GM13976 (cell line): ENCODE data around the gene AHCTF1.

ENCODE experiments used
- DNase-seq: peaks from one replicate; pipeline ENCODE4 v3.0.0; 2012; ENCODE audit warnings: low spot score
- in situ Hi-C: fragments of 300-500 bp; cut with MboI; formaldehyde crosslinking; loops from one replicate; pipeline ENCODE4 v1.12.0; 2022; ENCODE audit warnings: low sequenced_read_pairs, mixed read lengths, inconsistent platforms; ENCODE audit not compliant: unreplicated experiment
- TF ChIP-seq, protein P1 (sequence below): IDR thresholded peaks from 2 replicates; pipeline ENCODE4 v1.5.1; 2012; ENCODE audit warnings: borderline replicate concordance, mild to moderate bottlenecking; ENCODE audit not compliant: insufficient read depth; ENCODE audit errors: extremely low read depth, missing control alignments, control extremely low read depth

AHCTF1 gene

GRCh38 chr1:246947255-246947654, 15.5 kb upstream of the AHCTF1 start:
- in situ Hi-C loops = no loop called here
- DNase-seq = no peak
- TF ChIP-seq, protein P1, sequence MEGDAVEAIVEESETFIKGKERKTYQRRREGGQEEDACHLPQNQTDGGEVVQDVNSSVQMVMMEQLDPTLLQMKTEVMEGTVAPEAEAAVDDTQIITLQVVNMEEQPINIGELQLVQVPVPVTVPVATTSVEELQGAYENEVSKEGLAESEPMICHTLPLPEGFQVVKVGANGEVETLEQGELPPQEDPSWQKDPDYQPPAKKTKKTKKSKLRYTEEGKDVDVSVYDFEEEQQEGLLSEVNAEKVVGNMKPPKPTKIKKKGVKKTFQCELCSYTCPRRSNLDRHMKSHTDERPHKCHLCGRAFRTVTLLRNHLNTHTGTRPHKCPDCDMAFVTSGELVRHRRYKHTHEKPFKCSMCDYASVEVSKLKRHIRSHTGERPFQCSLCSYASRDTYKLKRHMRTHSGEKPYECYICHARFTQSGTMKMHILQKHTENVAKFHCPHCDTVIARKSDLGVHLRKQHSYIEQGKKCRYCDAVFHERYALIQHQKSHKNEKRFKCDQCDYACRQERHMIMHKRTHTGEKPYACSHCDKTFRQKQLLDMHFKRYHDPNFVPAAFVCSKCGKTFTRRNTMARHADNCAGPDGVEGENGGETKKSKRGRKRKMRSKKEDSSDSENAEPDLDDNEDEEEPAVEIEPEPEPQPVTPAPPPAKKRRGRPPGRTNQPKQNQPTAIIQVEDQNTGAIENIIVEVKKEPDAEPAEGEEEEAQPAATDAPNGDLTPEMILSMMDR = no peak

DNA sequence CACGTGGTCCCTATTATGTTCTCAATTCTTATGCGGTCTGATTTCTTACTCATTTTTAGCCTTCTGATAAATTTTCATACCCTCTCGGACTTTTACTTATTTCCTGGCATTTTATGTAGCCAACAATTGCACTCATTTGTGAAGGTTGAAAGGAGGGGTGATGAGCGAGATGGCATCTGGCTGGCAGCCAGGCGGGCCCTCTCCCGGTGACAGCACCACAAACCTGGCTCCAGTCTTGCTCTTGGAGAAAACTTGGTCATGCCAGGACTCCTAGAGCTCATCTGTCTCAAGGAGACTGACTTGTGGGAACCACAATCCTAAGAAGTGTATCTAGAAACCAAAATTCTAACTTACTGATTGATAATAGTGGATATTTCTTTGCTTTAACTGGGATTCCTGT, 14.6 kb upstream of the AHCTF1 start:
- in situ Hi-C loops = no loop called here
- no peak for DNase-seq
- TF ChIP-seq, protein P1 = no peak

- in situ Hi-C loops = no loop called here
- DNase-seq = no peak
- TF ChIP-seq, protein P1 = no peak
Measured at GRCh38 chr1:246934765-246935164, 3.0 kb upstream of the AHCTF1 start.

- in situ Hi-C loops = no loop called here
- no peak for DNase-seq
- TF ChIP-seq, protein P1 = no peak
Measured at GRCh38 chr1:246933893-246934292, 2.1 kb upstream of the AHCTF1 start.

GRCh38 chr1:246932366-246932700, 585 bp upstream of the AHCTF1 start:
- no peak for DNase-seq
- in situ Hi-C loops = no loop called here
- TF ChIP-seq, protein P1 = no peak

DNA sequence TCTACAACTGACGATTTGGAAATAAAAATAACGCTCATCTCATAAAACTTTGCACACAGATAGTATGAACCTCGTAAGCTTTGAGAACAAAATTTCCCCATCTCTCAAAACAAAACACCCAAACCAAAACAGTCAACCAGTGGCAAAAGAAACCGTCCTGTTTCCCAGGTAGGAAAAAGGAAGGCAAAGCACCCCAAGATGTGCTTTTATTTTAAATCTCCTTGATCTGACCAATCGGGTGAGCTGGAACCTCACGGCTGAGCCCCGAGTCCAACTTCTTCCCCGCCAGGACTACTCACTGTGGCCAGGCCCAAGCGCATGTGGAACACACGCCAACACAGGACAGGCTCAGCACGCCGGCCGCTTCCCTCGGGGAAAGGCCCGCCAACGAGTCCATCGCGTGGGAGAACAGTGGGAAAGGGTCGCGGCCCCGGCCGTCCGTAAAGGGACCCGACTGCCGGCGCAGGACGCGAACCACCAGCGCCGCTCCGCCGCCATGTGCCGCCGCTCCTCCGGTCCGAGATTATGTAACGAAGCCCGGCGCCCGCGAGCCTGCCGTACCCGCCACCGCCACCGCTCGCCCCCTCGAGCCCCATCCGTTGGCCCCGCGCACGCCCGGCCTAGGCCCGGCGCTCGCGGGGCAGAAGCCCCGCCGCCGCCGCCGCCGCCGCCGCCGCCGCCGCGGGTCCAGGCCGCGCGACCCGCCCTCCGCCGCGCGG, 759 bp downstream of the AHCTF1 start:
- TF ChIP-seq, protein P1 = no peak
- peak; percentile 60 for DNase-seq
- in situ Hi-C loops = no loop called here
